Measurements from ENCODE around the gene STAC.

- TF ChIP-seq EZH2 (optimal IDR thresholded peaks at IDR 0.05; ENCODE audit: low read depth, low read length), result no peak
- TF ChIP-seq CTCF (IDR thresholded peaks at IDR 0.05; ENCODE audit: low read length), result no peak
These were observed 12.3 kb upstream of the STAC start for GRCh38 chr3:36367912-36368573.
